Right atrium auricular region (tissue), 2 donors: ENCODE results near the gene TEX38. TPM values are rescaled to one million over a fixed set of nuclear protein-coding genes. Genes with fewer than 3 reads are reported as not detected.
"Not testable (repeated sequence)": the region's sequence is repeated elsewhere in the genome, so short reads cannot be mapped to it uniquely, and the experiment has no call there.

Source experiments
- DNase-seq: peaks from one replicate; pipeline ENCODE4 v3.0.0-alpha.2; 2019; ENCODE audit warnings: low spot score
- H3K27ac ChIP-seq, 2 donors: fragments of 200-600 bp; sonication (generic); 1 replicate in 1 of 2; 2 replicates in 1 of 2; pipeline ENCODE4 v1.5.1; 2016 to 2019
- H3K27me3 ChIP-seq, 2 donors: fragments of 200-600 bp; sonication (generic); one replicate each; pipeline versions ENCODE4 v1.5.1 to v1.6.0; 2017 to 2019
- H3K36me3 ChIP-seq: fragments of 200-600 bp; sonication (generic); one replicate; pipeline ENCODE4 v1.5.1; 2016
- H3K4me1 ChIP-seq, 2 donors: fragments of 200-600 bp; sonication (generic); one replicate each; pipeline versions ENCODE4 v1.5.1 to v1.6.0; 2017 to 2019
- H3K4me3 ChIP-seq, 2 donors: fragments of 200-600 bp; sonication (generic); 1 replicate in 1 of 2; 2 replicates in 1 of 2; pipeline ENCODE4 v1.5.1; 2017 to 2019; ENCODE audit warnings: mild to moderate bottlenecking in 1 of 2, moderate library complexity in 1 of 2
- H3K9me3 ChIP-seq, 2 donors: fragments of 200-600 bp; sonication (generic); one replicate each; pipeline ENCODE4 v1.5.1; 2019
- total RNA-seq, 2 donors: library from RNA; depleted of rRNA; stranded (reverse); fragments of >200 nt; gene quantifications; one replicate each; pipeline ENCODE4 v1.1.0, GENCODE V29; 2016
- TF ChIP-seq, protein P1 (sequence below), 2 donors: fragments of 200-600 bp; sonication (generic); IDR thresholded peaks; one replicate each; pipeline ENCODE4 v1.5.1; 2019; ENCODE audit warnings: antibody characterized with exemption in 2 of 2

The TEX38 gene
- total RNA-seq, 2 donors from 2014 or later, result not detected

DNA sequence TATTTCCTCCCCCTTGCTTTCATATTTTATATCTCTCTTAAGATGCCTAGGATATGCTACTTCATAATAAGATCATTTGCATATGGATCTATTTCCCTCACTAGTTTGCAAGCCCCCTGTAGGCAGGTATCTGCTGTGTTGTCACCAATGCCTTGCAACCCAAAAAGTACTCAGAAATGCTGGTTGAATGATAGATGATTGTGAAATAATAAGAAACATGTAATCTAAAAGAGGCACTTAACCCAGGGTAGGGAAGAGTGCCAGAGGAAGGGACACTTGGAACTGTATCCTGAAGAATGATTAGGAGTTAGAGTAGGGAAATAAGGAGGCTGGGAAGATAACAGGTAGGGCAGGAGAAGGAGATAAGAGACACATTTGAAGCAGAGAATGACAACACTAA is 15.8 kb upstream of the TEX38 start:
- Histone ChIP-seq H3K4me3 (no peak overlapping the region), H3K36me3 (peaks cover 38% of the 10 kb centered on the region), H3K4me1 (peaks cover 0 to 14% of the 10 kb centered on the region in 2 donors), H3K27me3 (no peaks in the 10 kb centered on the region), H3K27ac (no peak overlapping the region), H3K9me3 (peaks cover 0 to 4% of the 10 kb centered on the region in 2 donors)
- no peak for DNase-seq
- TF ChIP-seq, protein P1, sequence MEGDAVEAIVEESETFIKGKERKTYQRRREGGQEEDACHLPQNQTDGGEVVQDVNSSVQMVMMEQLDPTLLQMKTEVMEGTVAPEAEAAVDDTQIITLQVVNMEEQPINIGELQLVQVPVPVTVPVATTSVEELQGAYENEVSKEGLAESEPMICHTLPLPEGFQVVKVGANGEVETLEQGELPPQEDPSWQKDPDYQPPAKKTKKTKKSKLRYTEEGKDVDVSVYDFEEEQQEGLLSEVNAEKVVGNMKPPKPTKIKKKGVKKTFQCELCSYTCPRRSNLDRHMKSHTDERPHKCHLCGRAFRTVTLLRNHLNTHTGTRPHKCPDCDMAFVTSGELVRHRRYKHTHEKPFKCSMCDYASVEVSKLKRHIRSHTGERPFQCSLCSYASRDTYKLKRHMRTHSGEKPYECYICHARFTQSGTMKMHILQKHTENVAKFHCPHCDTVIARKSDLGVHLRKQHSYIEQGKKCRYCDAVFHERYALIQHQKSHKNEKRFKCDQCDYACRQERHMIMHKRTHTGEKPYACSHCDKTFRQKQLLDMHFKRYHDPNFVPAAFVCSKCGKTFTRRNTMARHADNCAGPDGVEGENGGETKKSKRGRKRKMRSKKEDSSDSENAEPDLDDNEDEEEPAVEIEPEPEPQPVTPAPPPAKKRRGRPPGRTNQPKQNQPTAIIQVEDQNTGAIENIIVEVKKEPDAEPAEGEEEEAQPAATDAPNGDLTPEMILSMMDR (IDR thresholded peaks at IDR 0.05), result no peak

DNA sequence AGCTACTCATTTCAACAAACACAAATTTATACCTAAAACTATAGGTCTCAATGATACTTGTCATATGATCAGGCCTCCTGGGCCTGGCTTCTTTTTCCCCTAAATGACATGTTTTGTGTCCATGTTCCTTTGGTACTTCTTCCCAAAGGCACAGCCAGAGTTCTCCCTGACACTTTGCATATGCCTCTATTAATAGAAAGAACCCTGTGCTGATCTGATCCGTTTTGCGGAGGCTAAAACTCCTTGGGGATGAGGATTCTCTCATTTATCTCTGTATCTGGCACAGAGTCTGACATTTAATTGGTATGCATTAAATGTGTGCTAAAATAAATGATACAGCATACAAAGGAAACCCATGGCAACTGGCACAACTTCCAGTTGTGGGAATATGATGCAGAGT is 15.0 kb upstream of the TEX38 start:
- peak overlapping the region; percentile 16 to 49 for H3K27ac ChIP-seq
- no peak overlapping the region for H3K4me3 ChIP-seq
- H3K36me3 ChIP-seq, result peaks cover 38% of the 10 kb centered on the region
- no peaks in the 10 kb centered on the region for H3K27me3 ChIP-seq
- peaks cover 0 to 4% of the 10 kb centered on the region in 2 donors for H3K9me3 ChIP-seq
- TF ChIP-seq, protein P1 (IDR thresholded peaks at IDR 0.05), result no peak
- peaks cover 0 to 14% of the 10 kb centered on the region in 2 donors for H3K4me1 ChIP-seq
- DNase-seq, result no peak

DNA sequence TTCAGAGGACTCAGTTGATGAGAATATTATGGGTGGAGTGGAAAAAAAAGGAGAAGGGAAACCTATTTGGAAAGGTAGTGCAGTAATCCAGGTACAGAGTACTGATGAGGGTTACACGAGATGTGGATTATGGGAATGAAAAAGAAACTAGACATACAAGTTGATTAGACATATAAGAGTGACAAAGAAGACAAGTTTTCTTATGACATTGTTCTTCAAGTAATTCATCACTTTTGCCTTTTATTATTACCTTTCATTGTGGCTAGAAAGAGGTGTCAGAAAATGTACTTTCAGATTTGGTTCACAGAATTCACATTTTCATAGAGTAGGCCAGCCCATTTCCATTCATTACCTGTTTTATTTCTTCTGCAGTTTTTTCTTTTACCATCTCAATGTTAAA is 13.9 kb upstream of the TEX38 start:
- TF ChIP-seq, protein P1 (IDR thresholded peaks at IDR 0.05), result no peak
- no peak overlapping the region for H3K27ac ChIP-seq
- peaks cover 29% of the 10 kb centered on the region for H3K36me3 ChIP-seq
- peaks cover 0 to 4% of the 10 kb centered on the region in 2 donors for H3K9me3 ChIP-seq
- H3K27me3 ChIP-seq, result no peaks in the 10 kb centered on the region
- no peak for DNase-seq
- H3K4me3 ChIP-seq, result no peak overlapping the region
- H3K4me1 ChIP-seq, result peaks cover 0 to 14% of the 10 kb centered on the region in 2 donors

GRCh38 chr1:46659307-46659870 is 12.3 kb upstream of the TEX38 start:
- H3K4me1 ChIP-seq, result peaks cover 0 to 11% of the 10 kb centered on the region in 2 donors
- no peaks in the 10 kb centered on the region for H3K27me3 ChIP-seq
- TF ChIP-seq, protein P1 (IDR thresholded peaks at IDR 0.05), result no peak
- H3K36me3 ChIP-seq, result peaks cover 29% of the 10 kb centered on the region
- H3K4me3 ChIP-seq, result no peak overlapping the region
- H3K9me3 ChIP-seq, result peaks cover 0 to 4% of the 10 kb centered on the region in 2 donors
- DNase-seq, result no peak
- H3K27ac ChIP-seq, result no peak overlapping the region

DNA sequence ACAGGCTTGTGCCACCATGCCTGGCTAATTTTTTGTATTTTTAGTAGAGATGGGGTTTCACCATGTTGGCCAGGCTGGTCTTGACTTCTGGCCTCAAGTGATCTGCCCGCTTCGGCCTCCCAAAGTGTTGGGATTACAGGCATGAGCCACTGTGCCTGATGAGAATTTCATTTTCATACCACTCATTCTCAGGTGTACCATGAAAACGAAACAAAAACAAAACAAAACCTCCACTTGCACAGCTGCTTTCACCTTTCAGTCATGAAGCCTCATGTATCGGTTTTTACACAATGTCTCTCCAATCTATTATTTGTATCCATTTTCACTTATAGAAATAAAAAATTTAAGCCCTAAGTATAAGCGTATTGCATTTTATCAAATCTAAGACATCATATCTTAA is 11.5 kb upstream of the TEX38 start:
- not testable (repeated sequence) for DNase-seq, H3K27ac ChIP-seq, H3K27me3 ChIP-seq, H3K4me3 ChIP-seq, H3K9me3 ChIP-seq
- peaks cover 30% of the 10 kb centered on the region for H3K36me3 ChIP-seq
- peaks cover 0 to 11% of the 10 kb centered on the region in 2 donors for H3K4me1 ChIP-seq

- not testable (repeated sequence) for H3K27ac ChIP-seq, H3K4me3 ChIP-seq
- peaks cover 22% of the 10 kb centered on the region for H3K36me3 ChIP-seq
Measured at GRCh38 chr1:46662919-46663318, 8.7 kb upstream of the TEX38 start.

GRCh38 chr1:46665983-46666382 is 5.7 kb upstream of the TEX38 start:
- TF ChIP-seq, protein P1 (IDR thresholded peaks at IDR 0.05), result no peak
- Histone ChIP-seq H3K4me3 (no peak overlapping the region), H3K9me3 (no peaks in the 10 kb centered on the region), H3K27ac (no peak overlapping the region), H3K4me1 (peaks cover 0 to 17% of the 10 kb centered on the region in 2 donors), H3K36me3 (peaks cover 17% of the 10 kb centered on the region), H3K27me3 (no peaks in the 10 kb centered on the region)
- no peak for DNase-seq

More at GRCh38 chr1:46662919-46663318, 8.7 kb upstream of the TEX38 start:
- not testable (repeated sequence) for H3K27me3 ChIP-seq, H3K9me3 ChIP-seq, DNase-seq
- peaks cover 0 to 17% of the 10 kb centered on the region in 2 donors for H3K4me1 ChIP-seq
